Suppressor macrophage treated with lipopolysaccharide for 1 hour (primary cell): ENCODE results near the gene ABTB2.
"Not testable (repeated sequence)": the region's sequence is repeated elsewhere in the genome, so short reads cannot be mapped to it uniquely, and the experiment has no call there.

Source experiments
- DNase-seq, 3 donors: peaks; one replicate each; pipeline ENCODE4 v3.0.0-alpha.2; 2020 to 2022

Gene ABTB2

DNA sequence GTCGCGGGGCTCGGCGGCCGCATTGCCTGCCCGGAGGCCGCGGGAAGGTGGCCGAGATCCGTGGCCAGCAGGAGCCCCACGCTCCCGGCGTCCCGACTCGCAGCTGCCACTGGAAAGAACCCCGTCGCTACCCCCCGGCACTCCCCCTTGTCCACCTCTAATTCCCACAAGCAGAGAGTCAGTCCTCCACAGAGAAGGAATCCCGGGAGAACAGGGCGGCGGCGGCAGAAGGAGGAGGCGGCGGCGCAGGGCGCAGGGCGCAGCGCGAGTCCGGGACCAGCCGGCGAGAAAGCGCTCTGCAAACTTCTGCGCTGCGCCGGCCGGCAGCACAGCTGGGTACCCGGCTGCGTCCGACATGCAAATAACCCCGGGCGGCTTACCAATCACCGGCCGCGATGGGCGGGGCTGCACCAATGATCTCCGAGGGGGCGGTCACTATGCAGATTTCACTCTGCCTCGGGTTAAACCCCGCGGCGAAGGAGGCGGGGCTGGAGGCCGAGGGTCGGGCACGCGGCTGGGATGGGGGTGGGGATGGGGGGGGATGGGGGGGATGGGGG, at the start of gene ABTB2:
Gene ABTB2, minus strand, starts transcription at position 310 of the 557 bp plus-strand sequence.
- DNase-seq, result peak; percentile 99

DNA sequence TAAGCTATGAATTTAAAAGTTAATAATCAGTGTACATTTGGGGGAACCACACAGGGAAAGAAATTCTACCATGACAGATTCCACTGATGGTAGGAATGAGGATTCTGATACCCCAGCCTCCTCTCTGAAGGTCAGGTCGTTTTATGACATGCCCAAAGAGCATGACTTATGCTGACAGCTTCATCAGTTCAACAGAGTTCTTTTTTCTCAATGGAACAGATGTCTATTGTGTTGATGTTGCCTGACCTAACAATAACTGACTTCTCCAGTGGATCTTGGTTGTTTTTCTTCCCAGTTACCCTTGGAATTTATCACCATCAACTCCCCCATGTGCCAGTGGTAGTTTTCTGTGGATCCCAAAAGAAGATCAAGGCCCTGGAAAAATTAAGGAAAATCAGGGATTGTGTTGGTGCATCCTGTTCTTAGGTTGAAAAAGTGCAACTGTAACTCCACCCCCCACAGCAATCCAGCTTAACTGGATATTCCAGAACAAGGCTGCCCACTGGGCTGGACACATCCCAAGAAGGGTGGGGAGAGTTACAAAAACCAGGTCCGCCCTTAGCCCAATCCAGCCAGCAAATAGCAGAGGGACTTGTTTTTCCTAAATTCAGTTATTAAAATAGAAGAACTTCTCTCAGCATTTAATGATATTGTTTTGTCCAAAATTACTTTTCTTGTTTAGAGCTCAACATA, 49.5 kb upstream of the ABTB2 start:
- DNase-seq, result no peak

DNA sequence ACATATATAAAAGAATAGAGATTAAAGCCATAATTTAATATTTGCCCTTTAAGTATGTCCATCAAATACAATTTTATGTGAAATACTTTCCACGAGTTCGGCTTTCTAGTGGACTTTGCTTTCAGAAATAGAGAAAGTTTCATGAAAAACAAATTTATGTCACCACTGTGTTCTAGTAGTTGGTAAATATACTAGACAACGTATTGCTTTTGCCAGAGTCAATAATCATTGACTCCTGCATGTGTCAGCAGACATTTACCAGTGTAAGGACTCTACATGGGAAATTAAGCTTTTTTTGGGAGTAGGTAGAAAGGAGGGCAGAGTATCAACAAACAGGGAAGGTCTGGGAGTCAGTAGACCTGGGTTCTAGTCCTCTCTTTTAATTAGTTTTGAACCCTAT, 48.6 kb upstream of the ABTB2 start:
- no peak for DNase-seq

DNA sequence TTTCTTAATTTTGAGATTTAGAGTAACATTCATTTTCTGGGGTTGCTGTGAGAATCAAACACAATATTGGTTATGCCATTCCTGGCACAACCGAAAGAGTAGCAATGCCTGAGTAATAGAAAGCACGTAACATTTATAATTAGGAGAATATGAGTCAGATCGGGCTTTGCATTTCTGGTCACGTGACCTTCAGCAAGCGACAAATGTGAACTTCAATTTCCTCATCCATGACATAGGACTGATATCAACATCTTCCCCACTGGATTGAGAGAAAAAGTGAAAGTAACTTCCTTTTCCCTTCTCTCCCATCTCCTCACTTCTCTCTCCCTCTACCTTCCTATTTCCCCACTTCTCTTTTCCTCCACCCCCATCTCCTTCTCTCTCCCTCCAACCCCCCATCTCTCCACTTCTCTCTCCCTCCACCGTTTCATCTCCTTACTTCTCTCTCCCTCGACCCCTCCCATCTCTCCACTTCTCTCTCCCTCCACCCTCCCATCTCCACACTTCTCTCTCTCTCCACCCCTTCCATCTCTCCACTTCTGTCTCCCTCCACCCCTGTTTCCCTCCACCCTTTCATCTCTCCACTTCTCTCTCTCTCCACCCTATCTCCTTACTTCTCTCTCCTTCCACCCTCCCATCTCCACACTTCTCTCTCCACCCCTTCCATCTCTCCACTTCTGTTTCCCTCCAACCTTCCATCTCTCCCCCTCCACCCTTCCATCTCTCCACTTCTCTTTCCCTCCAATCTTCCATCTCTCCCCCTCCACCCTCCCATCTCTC, 47.5 kb upstream of the ABTB2 start:
- peak; percentile 81 to 97 (median 92) for DNase-seq

DNA sequence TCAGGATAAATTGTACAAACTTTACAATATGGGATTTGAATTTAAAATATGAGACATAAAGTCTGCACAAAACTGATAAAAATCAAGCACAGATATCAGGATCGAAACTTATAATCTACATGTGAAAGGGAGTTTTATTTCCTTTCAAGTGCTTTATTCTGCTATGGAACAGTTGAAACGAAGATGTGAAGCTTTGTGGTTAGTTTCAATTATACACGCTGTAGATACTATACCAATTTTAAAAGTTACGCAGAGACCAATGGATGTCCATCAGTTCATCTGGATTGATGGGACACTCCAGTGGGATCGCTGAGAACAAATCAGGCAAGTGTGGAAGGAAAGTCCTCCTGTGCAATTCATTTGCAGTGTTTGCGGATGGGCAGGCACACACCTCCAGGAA, 46.5 kb upstream of the ABTB2 start:
- no peak for DNase-seq

DNA sequence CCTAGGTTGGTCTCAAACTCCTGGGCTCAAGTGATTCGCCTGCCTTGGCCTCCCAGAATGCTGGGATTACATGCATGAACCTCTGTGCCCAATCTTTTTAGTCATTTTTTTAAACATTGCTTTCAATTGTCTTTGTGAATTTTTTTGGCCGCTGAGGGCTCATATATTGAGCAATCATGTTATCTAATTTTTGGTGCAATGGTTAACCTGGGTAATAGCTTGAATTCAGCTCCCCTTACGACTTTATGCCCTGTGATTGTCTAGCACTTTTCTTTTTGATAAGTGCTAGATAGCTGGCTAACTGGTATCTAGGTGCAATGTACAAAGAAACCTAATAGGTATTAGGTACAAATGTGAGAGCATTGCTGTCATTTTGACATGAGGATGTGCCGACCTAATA, 45.6 kb upstream of the ABTB2 start:
- no peak for DNase-seq

DNA sequence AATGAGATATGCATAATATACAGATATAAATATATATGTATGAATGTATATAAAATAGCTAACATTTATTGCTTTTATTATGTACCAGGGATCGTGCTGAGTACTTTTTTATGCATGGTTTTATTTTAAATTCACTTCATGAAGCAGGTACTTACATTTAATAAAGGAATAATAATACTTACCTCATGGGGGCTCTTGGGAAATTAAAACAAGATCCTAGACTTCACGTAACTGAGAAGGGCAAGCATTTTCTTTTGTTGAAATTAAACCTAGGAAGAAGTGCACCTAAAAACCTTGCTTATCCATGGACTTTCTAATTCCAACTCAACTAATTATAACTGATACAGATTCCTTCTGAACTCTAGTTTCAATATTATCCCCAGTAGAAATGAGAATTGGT, 40.0 kb upstream of the ABTB2 start:
- no peak for DNase-seq

DNA sequence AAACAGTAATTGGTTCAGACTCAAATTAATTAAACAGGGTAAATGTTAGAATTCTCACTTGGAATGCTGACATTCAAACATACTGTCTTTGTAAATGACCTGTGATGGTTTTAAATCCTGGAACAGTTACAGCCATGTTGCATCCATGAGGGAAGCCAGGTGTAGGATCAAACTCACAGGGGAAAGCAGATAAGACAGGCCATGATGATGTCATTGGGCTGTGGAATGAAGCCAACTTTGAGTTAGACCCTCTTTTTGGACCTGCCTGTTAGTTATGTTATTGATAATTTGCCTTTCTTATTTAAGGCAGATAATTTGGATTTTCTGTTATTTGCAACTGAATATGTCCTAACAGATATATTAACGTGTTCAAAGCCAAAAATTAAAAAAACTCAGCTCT, 39.3 kb upstream of the ABTB2 start:
- DNase-seq, result no peak

DNA sequence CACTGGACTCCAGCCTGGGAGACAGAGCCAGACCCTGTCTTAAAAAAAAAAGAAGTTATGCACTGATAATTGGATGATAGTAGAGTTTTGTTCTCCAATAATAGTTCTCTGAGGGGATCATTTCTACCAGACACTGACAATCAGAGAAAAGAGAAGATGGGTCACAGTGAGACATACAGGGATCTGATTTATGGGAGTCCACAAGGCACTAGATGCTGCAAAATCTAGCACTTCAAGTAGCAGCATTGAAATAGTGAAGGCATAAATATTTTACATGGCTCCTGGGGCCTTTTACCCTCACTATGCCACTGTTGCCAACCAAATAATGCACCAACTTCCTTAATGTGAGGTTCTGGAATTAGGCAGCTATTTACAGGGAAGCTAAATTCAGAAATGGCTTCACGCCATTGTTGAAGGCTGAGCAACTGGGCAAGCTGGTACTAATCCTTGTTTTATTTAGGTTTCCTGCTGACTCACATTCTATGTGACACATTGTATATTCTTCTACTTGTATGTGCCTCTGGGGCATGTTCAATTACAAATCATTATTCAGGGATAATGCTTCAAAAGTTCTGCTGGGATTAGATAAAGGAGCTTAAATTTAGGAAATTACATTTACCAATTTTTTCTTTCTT, 38.2 kb upstream of the ABTB2 start:
- no peak for DNase-seq

DNA sequence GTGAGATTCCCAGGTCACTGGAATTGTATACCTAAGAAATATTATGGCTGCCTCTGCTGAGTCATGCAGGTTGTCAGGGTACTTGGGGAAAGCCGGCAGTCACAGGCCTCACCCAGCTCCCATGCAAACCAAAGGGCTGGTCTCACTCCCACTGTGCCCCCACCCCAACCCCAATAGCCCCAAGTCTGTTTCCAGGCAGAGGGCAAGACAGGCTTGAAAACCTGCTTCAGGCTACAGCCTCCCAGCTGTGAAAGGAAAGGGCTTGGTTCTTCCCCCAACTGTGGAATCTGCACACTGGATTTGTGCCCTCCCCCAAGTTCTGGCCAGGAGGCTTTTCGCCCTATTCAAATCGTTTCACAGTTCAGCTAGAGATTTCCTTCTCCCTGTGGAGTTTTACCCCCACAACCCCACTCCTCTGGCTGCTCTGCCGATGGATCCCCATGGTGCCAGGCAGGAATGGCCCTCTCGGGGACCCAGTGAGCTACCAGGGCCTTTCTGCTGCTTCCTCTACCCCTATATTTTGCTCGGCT, 37.0 kb upstream of the ABTB2 start:
- no peak for DNase-seq

DNA sequence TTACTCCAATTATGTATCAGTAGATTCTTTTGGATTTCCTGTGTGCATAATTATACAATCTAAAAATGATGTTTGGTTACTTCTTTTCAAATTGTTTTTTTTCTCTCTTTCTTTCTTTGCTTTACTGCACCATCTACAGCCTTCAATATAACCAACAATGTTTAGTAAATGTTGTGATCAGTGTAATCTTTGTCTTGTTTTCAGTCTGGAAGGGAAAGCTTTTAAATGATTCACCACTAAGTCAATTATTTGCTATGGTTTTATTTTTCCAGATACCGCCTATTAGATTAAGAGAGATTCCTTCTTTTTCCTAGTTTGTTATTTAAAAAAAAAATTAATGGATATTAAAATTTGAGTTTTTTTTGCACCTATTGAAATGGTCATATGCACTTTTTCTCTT, 29.8 kb upstream of the ABTB2 start:
- no peak for DNase-seq

DNA sequence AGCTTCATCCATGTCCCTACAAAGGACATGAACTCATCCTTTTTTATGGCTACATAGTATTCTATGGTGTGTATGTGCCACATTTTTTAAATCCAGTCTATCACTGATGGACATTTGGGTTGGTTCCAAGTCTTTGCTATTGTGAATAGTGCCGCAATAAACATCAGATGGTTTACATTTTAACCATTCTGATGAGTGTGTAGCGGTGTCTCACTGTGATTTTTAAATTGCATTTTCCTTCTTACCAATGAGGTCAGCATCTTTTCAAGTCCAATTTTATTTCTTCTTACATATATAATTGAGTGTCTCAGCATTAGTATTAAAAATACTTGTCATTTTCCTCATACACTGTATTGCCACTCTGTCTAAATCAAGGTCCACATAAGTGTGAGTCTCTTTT, 28.5 kb upstream of the ABTB2 start:
- DNase-seq, result not testable (repeated sequence)

DNA sequence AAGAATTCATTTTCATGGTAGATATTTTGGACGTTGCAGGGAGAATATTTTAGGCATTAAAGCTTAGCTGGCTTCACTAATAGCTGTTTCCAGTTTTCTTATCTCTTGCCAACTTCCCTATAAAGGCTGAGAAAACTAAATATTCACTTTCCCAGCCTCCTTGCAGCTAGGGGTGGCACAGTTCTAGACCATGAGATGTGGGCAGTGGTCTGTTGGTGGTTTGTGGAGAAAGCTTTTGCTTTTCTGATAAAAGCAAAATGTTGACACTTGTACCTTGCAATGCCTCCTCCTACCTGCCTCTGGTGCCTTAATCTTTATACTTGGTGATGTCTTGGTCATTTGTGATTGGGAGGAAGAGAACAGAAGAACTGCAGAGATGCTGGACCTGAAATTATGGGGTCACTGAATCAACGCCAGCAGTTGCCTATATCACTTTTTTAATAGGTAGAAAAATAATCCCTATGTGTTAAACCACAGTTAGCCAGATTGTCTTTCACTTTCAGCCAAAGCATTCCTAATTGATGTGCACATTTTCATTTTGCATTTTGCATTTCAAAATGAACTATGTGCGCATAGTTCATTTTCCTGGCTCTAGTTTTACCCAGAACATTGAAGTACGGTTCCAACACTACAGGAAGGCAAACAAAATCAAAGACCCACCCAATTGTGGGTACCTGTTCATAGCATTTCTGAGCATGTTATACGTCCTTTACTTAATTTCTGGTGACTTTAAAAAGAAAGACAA, 24.9 kb upstream of the ABTB2 start:
- DNase-seq, result no peak

DNA sequence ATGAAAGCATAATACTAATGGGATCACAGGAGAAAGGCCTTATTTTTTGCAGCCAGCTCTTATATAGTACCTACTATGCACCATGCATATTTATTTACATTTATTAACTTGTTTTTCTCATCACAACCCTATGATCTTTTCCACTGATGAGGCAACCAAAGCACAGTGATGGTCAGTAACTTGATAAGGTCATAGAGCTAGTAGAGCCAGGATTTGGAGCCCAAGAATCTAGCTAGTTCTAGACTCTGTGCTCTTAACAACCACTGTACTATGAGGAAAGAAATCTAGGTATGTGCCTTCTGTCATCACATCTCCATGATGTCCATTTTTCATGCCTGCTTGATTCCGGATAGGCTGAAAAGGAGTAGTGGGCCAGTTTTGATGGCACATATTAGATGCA, 24.0 kb upstream of the ABTB2 start:
- no peak for DNase-seq

DNA sequence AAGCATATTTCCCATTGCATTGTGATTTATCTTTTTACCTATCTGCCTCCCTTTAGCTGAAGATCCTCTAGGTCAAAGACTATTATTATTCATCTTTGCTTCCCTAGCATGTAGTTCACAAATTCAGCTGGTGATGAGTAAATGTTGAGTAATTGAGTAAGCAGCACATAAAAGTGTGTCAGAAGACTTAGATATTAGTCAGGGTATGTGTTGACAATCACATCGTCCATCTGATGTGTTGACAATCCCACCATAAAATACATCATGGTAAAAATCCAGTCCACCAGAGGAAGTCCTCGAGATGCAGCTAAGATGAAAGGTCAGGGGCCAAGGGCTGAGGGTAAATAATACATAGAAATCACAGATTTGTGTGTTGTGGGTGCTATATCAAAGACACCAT, 22.9 kb upstream of the ABTB2 start:
- DNase-seq, result peak; percentile 18 to 67 (median 52)

DNA sequence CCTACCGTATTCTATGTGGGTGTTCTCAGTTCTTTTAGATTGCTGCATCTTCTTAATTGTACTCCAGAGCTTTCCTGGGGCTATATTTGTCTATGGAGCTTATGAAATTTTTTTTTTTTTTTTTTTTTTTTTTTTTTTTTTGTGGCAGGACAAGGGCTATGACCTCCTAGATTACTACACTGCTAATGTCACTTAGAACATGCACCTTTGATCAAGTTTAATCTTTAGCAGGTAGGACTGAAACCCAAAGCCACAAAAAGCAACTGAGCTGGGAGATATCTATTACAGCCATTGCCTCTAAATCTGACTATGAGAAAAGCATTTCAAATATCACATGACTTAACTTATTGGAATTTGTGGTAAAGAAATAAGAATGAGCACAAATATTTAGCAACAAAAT, 21.7 kb upstream of the ABTB2 start:
- no peak for DNase-seq

DNA sequence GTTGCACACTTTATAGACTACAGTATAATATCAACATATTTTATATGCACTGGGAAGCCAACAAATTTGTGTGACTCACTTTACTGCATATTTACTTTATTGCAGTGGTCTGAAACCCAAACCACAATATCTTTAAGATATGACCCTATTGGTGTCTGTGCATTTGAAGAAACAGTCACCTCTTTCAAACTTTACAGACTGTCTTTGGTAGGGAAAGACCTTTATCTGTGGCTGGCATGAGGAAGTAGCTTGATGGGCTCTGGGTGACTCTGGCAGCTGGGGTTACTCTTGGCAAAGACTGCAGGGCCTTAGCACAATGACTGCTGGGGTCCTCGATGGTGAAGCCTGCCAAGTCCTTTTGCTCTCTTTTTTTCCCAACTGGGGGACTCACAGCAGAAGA, 21.3 kb upstream of the ABTB2 start:
- DNase-seq, result peak in 1 of 3 donors; percentile 8

DNA sequence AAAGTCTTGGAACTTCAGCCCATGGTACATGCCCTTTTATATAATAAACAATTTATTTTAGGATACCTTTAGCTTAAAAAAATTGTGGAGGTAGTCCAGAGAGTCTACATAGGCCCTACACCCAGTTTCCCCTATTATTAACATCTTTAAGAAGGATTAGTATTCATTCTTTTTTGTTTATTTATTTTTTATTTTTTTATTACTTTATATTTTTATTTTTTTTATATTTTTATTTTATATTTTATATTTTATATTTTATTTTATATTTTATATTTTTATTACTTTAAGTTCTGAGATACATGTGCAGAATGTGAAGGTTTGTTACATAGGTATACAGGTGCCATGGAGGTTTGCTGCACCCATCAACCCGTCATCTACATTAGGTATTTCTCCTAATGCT, 15.9 kb upstream of the ABTB2 start:
- DNase-seq, result no peak

DNA sequence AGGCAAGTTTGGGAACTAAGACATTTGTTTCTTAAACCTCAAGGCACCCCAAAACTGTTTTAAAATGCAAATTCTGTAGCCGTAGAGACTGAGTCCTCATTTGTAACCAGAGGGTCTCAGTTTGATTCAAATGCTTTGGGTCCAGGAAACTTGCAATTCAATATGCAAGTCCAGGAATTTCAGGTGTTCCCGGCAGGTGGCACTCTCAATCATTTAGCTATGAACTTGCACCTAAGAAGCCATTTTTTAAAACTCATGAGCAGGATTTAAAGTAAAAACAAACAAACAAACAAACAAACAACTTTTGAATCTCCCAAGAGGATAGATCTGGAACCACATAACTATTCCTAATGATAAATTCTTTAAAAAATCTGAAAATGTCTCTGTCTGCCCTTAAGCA, 8.7 kb upstream of the ABTB2 start:
- peak; percentile 37 to 46 (median 41) for DNase-seq

DNA sequence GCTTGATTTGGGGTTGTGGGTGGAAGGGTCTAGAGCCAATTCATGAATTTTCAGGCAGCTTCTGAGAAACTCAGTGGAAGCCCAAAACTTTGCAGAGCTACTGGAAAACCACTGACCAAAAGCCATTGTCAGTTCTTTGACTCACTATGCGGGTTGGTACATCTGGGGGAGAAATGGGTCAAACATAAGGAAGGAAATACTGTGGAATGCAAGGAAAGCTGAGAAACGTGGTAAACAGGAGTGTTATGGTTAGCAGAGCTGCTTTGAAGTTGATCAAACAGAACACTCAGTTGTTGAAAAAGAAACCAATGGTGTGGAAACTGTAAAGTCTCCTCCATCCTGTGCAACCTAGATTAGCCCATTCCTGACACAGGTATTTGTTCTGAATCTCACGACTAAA, 6.3 kb upstream of the ABTB2 start:
- no peak for DNase-seq

DNA sequence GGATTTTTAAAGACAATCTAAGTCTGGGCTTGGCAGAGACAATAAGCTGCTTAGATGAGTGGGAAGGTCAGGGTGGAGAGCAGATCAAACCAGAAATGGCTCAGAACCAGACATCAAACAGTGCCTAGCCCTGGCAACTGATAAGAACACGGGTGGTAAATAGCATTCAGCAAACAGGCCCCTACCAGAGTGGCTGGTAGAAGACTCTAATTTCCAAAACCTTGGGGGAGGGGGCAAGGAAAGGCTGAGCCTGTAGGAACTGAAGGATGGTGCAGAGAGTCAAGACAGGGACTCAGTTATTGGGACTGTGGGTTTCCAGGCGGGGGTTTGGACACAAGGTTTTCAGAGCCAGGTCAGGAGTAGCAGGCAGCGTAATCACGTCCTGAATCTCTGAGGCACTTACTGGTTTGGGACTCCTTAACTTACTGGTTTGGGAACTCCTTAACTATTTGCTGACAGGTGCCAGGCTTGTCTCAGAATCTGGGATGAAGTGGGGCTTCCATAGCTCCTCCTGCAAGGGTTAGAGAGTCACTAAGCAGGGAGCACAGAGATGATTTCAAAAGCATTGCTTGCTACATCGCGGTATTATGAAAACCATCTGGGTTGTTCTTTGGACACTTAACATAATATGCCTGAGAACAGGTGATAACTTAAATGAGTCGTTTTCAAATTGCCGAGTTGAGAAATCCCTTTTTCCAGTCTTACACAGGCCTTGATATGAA, 5.7 kb upstream of the ABTB2 start:
- no peak for DNase-seq

DNA sequence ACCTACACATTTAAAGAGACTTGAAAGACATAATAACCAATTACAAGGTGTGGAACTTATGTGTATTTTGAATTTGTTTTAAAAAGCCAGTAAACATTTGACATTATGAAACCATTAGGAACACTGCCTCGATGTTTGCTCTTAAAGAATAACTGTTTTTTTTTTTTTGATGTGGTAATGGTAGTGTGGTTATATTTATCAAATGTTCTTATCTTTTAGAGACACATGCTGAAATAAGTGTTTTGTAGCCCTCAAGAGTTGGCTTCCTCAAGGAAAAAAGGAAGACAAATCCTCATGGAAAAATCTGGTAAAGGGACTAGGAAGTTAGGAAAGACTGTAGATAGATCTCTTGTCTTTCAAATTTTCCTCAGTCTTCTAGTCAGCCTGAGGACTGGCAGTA, 2.2 kb upstream of the ABTB2 start:
- no peak for DNase-seq
